ENCODE data around the gene EMX1. TPM values are rescaled to one million over a fixed set of nuclear protein-coding genes. Genes with fewer than 3 reads are reported as not detected.

Gene EMX1
- total RNA-seq, 5 donors from 2014 or later (not counting 1 experiment from before 2014, with no cell fraction given): not detected

- H3K27me3 ChIP-seq (replicated peaks in 1 of 2; ENCODE audit: control insufficient read depth in 2 of 2, extremely low read depth in 1 of 2, insufficient read depth in 2 of 2, low read length in 1 of 2): peaks cover 13 to 74% of the 10 kb centered on the region in 2 experiments
- H3K4me1 ChIP-seq (ENCODE audit: control insufficient read depth in 1 of 2, extremely low read depth in 1 of 2, insufficient read depth in 2 of 2, low read length in 2 of 2): peaks cover 8 to 54% of the 10 kb centered on the region in 2 experiments
- Mint-ChIP-seq H3K4me1 (peaks cover 35 to 44% (median 36%) of the 10 kb centered on the region in 3 donors), H3K27ac (no peak overlapping the region), H3K4me3 (peak overlapping the region; percentile 73 to 88 (median 76)), H3K9me3 (no peaks in the 10 kb centered on the region), H3K27me3 (peaks cover 53 to 78% of the 10 kb centered on the region in 2 donors), H3K36me3 (no peaks in the 10 kb centered on the region)
- no peak overlapping the region for H3K27ac ChIP-seq (ENCODE audit: low read length)
- no peaks in the 10 kb centered on the region for H3K9me3 ChIP-seq
- DNase-seq (peak in 14 of 35 experiments; percentile 9 to 57 (median 26)), ATAC-seq (replicated peaks in 1 of 4) (peak; percentile 26 to 56 (median 46))
- H3K36me3 ChIP-seq (ENCODE audit: control insufficient read depth in 2 of 2, extremely low read depth in 1 of 2, insufficient read depth in 1 of 2, low read length in 1 of 2): no peaks in the 10 kb centered on the region
- CTCF ChIA-PET: no interaction called here
- 2% methylated on average over 86 of the region's 86 CpGs for WGBS (ENCODE audit: insufficient coverage)
- peak overlapping the region; percentile 40 to 83 for H3K4me3 ChIP-seq (ENCODE audit: control insufficient read depth in 1 of 2, extremely low read depth in 1 of 2, low read length in 1 of 2)
- POLR2A ChIA-PET: no interaction called here
Measured at GRCh38 chr2:72915907-72916742, 1.2 kb upstream of the EMX1 start.

- peak in 1 of 35 experiments; percentile 23 for DNase-seq
- no peaks in the 10 kb centered on the region for H3K9me3 Mint-ChIP-seq
- peaks cover 35 to 44% (median 36%) of the 10 kb centered on the region in 3 donors for H3K4me1 Mint-ChIP-seq
- no peaks in the 10 kb centered on the region for H3K36me3 Mint-ChIP-seq
- H3K4me3 ChIP-seq (ENCODE audit: control insufficient read depth in 1 of 2, extremely low read depth in 1 of 2, low read length in 1 of 2): peak overlapping the region; percentile 40 to 83
- H3K9me3 ChIP-seq: no peaks in the 10 kb centered on the region
- no peak for ATAC-seq (replicated peaks in 1 of 4)
- H3K36me3 ChIP-seq (ENCODE audit: control insufficient read depth in 2 of 2, extremely low read depth in 1 of 2, insufficient read depth in 1 of 2, low read length in 1 of 2): no peaks in the 10 kb centered on the region
- POLR2A ChIA-PET: no interaction called here
- H3K4me3 Mint-ChIP-seq: peak overlapping the region; percentile 73 to 88 (median 76)
- H3K4me1 ChIP-seq (ENCODE audit: control insufficient read depth in 1 of 2, extremely low read depth in 1 of 2, insufficient read depth in 2 of 2, low read length in 2 of 2): peaks cover 8 to 54% of the 10 kb centered on the region in 2 experiments
- peaks cover 53 to 78% of the 10 kb centered on the region in 2 donors for H3K27me3 Mint-ChIP-seq
- H3K27me3 ChIP-seq (replicated peaks in 1 of 2; ENCODE audit: control insufficient read depth in 2 of 2, extremely low read depth in 1 of 2, insufficient read depth in 2 of 2, low read length in 1 of 2): peaks cover 15 to 77% of the 10 kb centered on the region in 2 experiments
- H3K27ac ChIP-seq (ENCODE audit: low read length): no peak overlapping the region
- H3K27ac Mint-ChIP-seq: no peak overlapping the region
- CTCF ChIA-PET: no interaction called here
- WGBS (ENCODE audit: insufficient coverage): 7% methylated on average over 28 of the region's 29 CpGs
Measured at GRCh38 chr2:72916743-72917137, 579 bp upstream of the EMX1 start.

GRCh38 chr2:72917877-72918553 lies 696 bp downstream of the EMX1 start:
- ChIA-PET POLR2A (no interaction called here), CTCF (interaction anchor here in 1 of 2 donors (0.6 kb wide), 1 partner anchor 1071 kb away, joined by 4 read pairs; no protein-coding TSS in a partner anchor)
- Histone ChIP-seq H3K9me3 (no peaks in the 10 kb centered on the region), H3K36me3 (ENCODE audit: control insufficient read depth in 2 of 2, extremely low read depth in 1 of 2, insufficient read depth in 1 of 2, low read length in 1 of 2) (no peaks in the 10 kb centered on the region), H3K4me1 (ENCODE audit: control insufficient read depth in 1 of 2, extremely low read depth in 1 of 2, insufficient read depth in 2 of 2, low read length in 2 of 2) (peaks cover 8 to 54% of the 10 kb centered on the region in 2 experiments), H3K27me3 (replicated peaks in 1 of 2; ENCODE audit: control insufficient read depth in 2 of 2, extremely low read depth in 1 of 2, insufficient read depth in 2 of 2, low read length in 1 of 2) (peaks cover 18 to 85% of the 10 kb centered on the region in 2 experiments), H3K4me3 (ENCODE audit: control insufficient read depth in 1 of 2, extremely low read depth in 1 of 2, low read length in 1 of 2) (peak overlapping the region in 1 of 2 donors; percentile 36), H3K27ac (ENCODE audit: low read length) (no peak overlapping the region)
- Mint-ChIP-seq H3K36me3 (no peaks in the 10 kb centered on the region), H3K27ac (no peak overlapping the region), H3K27me3 (peaks cover 55 to 81% of the 10 kb centered on the region in 2 donors), H3K4me3 (peak overlapping the region in 2 of 3 donors; percentile 61 to 72), H3K4me1 (peaks cover 35 to 44% (median 36%) of the 10 kb centered on the region in 3 donors), H3K9me3 (no peaks in the 10 kb centered on the region)
- 3% methylated on average over 89 of the region's 89 CpGs for WGBS (ENCODE audit: insufficient coverage)
- peak in 2 of 35 experiments; percentile 13 to 24 for DNase-seq
- ATAC-seq (replicated peaks in 1 of 4): peak in 3 of 4 experiments; percentile 7 to 13 (median 7)

GRCh38 chr2:72919414-72920317 lies 2.3 kb downstream of the EMX1 start:
- DNase-seq: peak in 1 of 35 experiments; percentile 21
- H3K9me3 ChIP-seq: no peaks in the 10 kb centered on the region
- no peaks in the 10 kb centered on the region for H3K36me3 ChIP-seq (ENCODE audit: control insufficient read depth in 2 of 2, extremely low read depth in 1 of 2, insufficient read depth in 1 of 2, low read length in 1 of 2)
- peaks cover 16 to 89% of the 10 kb centered on the region in 2 experiments for H3K27me3 ChIP-seq (replicated peaks in 1 of 2; ENCODE audit: control insufficient read depth in 2 of 2, extremely low read depth in 1 of 2, insufficient read depth in 2 of 2, low read length in 1 of 2)
- H3K27ac Mint-ChIP-seq: no peak overlapping the region
- no peaks in the 10 kb centered on the region for H3K36me3 Mint-ChIP-seq
- peak overlapping the region in 2 of 3 donors; percentile 4 to 72 for H3K4me3 Mint-ChIP-seq
- ATAC-seq (replicated peaks in 1 of 4): no peak
- H3K27ac ChIP-seq (ENCODE audit: low read length): no peak overlapping the region
- peaks cover 8 to 61% of the 10 kb centered on the region in 2 experiments for H3K4me1 ChIP-seq (ENCODE audit: control insufficient read depth in 1 of 2, extremely low read depth in 1 of 2, insufficient read depth in 2 of 2, low read length in 2 of 2)
- 9% methylated on average over 38 of the region's 48 CpGs for WGBS (ENCODE audit: insufficient coverage)
- H3K4me1 Mint-ChIP-seq: peaks cover 24 to 45% (median 37%) of the 10 kb centered on the region in 3 donors
- CTCF ChIA-PET: no interaction called here
- POLR2A ChIA-PET: no interaction called here
- no peaks in the 10 kb centered on the region for H3K9me3 Mint-ChIP-seq
- H3K4me3 ChIP-seq (ENCODE audit: control insufficient read depth in 1 of 2, extremely low read depth in 1 of 2, low read length in 1 of 2): peak overlapping the region in 1 of 2 donors; percentile 28
- peaks cover 49 to 75% of the 10 kb centered on the region in 2 donors for H3K27me3 Mint-ChIP-seq

GRCh38 chr2:72920318-72921087 lies 3.2 kb downstream of the EMX1 start:
- no peaks in the 10 kb centered on the region for H3K9me3 ChIP-seq
- H3K9me3 Mint-ChIP-seq: no peaks in the 10 kb centered on the region
- H3K36me3 Mint-ChIP-seq: no peaks in the 10 kb centered on the region
- H3K4me3 Mint-ChIP-seq: peak overlapping the region; percentile 36 to 65 (median 41)
- peak overlapping the region in 1 of 2 donors; percentile 28 for H3K4me3 ChIP-seq (ENCODE audit: control insufficient read depth in 1 of 2, extremely low read depth in 1 of 2, low read length in 1 of 2)
- H3K4me1 ChIP-seq (ENCODE audit: control insufficient read depth in 1 of 2, extremely low read depth in 1 of 2, insufficient read depth in 2 of 2, low read length in 2 of 2): peaks cover 8 to 56% of the 10 kb centered on the region in 2 experiments
- H3K27me3 Mint-ChIP-seq: peaks cover 47 to 74% of the 10 kb centered on the region in 2 donors
- 2% methylated on average over 63 of the region's 77 CpGs for WGBS (ENCODE audit: insufficient coverage)
- ChIA-PET CTCF (interaction anchor here in 1 of 2 donors (0.6 kb wide), 1 partner anchor 13 kb away, joined by 3 read pairs; no protein-coding TSS in a partner anchor), POLR2A (no interaction called here)
- H3K27ac ChIP-seq (ENCODE audit: low read length): no peak overlapping the region
- ATAC-seq (replicated peaks in 1 of 4) (peak in 1 of 4 experiments; percentile 28), DNase-seq (peak in 4 of 35 experiments; percentile 6 to 31 (median 21))
- H3K27me3 ChIP-seq (replicated peaks in 1 of 2; ENCODE audit: control insufficient read depth in 2 of 2, extremely low read depth in 1 of 2, insufficient read depth in 2 of 2, low read length in 1 of 2): peaks cover 12 to 89% of the 10 kb centered on the region in 2 experiments
- no peaks in the 10 kb centered on the region for H3K36me3 ChIP-seq (ENCODE audit: control insufficient read depth in 2 of 2, extremely low read depth in 1 of 2, insufficient read depth in 1 of 2, low read length in 1 of 2)
- peaks cover 15 to 41% (median 34%) of the 10 kb centered on the region in 3 donors for H3K4me1 Mint-ChIP-seq
- H3K27ac Mint-ChIP-seq: no peak overlapping the region
